Measurements from ENCODE around the gene RALGAPA2.

- TF ChIP-seq POLR2A (IDR thresholded peaks at IDR 0.05) (no peak), CTCF (IDR thresholded peaks at IDR 0.05) (no peak)
Observed at GRCh38 chr20:20405623-20406022, 306.8 kb downstream of the RALGAPA2 start.
